GM12891 (cell line): Measurements from ENCODE around the gene SEPTIN5.

Experiments
- PAX5 ChIP-seq: IDR thresholded peaks from 2 replicates; pipeline ENCODE4 v1.6.1; 2011; ENCODE audit warnings: low read length, moderate library complexity, mild to moderate bottlenecking; ENCODE audit not compliant: insufficient read depth, severe bottlenecking
- POLR2A ChIP-seq: IDR thresholded peaks from 2 replicates; pipeline ENCODE4 v1.6.1; 2011; ENCODE audit warnings: low read depth, low read length, control low read depth
- POLR2AphosphoS5 ChIP-seq: IDR thresholded peaks from 2 replicates; pipeline ENCODE4 v1.6.1; 2011; ENCODE audit warnings: low read depth, low read length, control low read depth
- POU2F2 ChIP-seq: IDR thresholded peaks from 2 replicates; pipeline ENCODE4 v1.6.1; 2011; ENCODE audit warnings: low read depth, mild to moderate bottlenecking, control low read depth, low read length, moderate library complexity
- TAF1 ChIP-seq: IDR thresholded peaks from 2 replicates; pipeline ENCODE4 v1.6.1; 2011; ENCODE audit warnings: low read depth, low read length, control low read depth

- TF ChIP-seq POLR2A = no peak
- TF ChIP-seq POLR2AphosphoS5 = no peak
- TF ChIP-seq TAF1 = no peak
- TF ChIP-seq POU2F2 = no peak
- no peak for TF ChIP-seq PAX5
Measured at GRCh38 chr22:19713650-19714311, 522 bp upstream of the SEPTIN5 start.
